ENCODE measurements around the gene POTEH. TPM values are rescaled to one million over a fixed set of nuclear protein-coding genes. Genes with fewer than 3 reads are reported as not detected.
"Not testable (repeated sequence)": the region's sequence is repeated elsewhere in the genome, so short reads cannot be mapped to it uniquely, and the experiment has no call there.

The POTEH gene
- total RNA-seq: not detected in 2 replicates

DNA sequence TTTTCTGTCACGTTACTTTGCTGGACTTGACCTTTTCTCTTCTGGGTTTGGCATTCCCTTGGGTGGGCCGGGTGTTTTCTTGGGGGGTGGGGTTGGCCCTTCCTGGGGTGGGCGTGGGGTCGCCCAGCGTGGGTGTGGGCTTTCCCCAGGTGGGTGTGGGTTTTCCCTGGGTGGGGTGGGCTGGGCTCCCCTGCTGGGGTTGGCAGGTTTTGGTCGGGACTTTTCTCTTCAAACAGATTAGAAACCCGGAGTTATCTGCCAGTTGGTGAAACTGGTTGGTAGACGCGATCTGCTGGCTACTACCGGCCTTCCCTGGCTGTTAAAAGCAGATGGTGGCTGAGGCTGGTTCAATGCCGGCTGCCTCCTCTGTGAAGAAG is at the start of gene POTEH:
TSS of gene POTEH (plus strand) at position 278 of the 377 bp plus-strand sequence. CDS start at position 330, 52 bp downstream.
- intact Hi-C loops (cut with micrococcal nuclease): not testable (repeated sequence)

- intact Hi-C loops (cut with micrococcal nuclease): not testable (repeated sequence)
Observed at GRCh38 chr22:15642288-15642861, 47.5 kb upstream of the POTEH start.

DNA sequence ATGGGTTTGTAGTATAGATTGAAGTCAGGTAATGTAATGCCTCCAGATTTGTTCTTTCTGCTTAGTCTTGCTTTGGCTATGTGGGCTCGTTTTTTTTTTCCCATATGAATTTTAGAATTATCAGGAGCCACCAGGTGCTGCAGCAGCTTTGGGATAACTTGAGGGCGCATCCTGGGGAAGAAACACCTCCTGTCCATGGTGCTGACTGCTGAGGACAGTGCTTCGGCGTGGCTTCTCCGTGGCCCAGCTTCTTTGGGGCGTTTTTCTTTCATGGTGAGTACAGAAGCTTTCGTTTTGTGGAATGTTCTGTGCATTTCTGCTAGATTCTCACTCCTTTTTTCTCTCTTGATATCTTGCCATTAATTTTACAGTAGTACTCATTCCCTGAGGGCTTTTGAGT is 37.9 kb upstream of the POTEH start:
- intact Hi-C loops (cut with micrococcal nuclease): not testable (repeated sequence)

DNA sequence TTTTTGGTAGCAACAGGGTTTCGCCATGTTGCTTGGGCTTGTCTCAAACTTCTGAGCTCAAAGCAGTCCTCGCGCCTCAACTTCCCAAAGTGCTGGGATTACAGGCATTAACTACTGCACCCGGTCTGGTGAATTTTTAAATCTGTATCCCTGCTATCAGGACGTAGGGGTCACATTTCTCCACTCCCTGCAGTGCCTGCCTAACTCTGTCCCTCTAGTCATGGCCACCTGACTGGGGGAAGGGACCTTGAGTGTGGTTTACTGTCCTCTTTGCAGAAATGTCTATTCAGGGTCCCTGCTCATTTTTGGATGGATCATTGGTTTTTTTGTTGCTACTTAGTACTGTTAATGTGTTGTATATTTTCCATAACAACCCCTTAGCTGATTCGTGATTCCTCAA is 37.1 kb upstream of the POTEH start:
- intact Hi-C loops (cut with micrococcal nuclease): not testable (repeated sequence)

- intact Hi-C loops (cut with micrococcal nuclease): not testable (repeated sequence)
Observed at GRCh38 chr22:15653241-15653640, 36.6 kb upstream of the POTEH start.

GRCh38 chr22:15661102-15661501 is 28.7 kb upstream of the POTEH start:
- intact Hi-C loops (cut with micrococcal nuclease): not testable (repeated sequence)

GRCh38 chr22:15664682-15665081 is 25.1 kb upstream of the POTEH start:
- intact Hi-C loops (cut with micrococcal nuclease): not testable (repeated sequence)

DNA sequence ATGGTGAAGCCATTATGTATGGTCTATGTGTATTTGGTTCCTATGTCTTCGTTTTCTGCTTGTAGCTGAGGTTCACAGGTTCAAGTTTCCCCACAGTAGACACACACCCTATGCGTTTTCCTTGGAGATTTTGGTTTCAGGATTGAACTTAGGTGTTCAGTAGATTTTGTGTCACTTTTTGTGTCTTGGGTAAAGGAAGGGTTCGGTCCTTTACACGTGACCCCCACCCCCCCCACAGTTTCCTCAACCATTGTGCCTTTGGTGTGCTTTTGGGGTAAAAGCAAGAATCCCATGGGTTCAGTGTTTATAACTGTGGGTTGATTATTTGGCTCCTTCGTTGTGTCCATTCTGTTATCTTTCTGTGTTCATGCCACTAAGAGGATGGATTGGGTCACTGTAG is 24.3 kb upstream of the POTEH start:
- intact Hi-C loops (cut with micrococcal nuclease): not testable (repeated sequence)

DNA sequence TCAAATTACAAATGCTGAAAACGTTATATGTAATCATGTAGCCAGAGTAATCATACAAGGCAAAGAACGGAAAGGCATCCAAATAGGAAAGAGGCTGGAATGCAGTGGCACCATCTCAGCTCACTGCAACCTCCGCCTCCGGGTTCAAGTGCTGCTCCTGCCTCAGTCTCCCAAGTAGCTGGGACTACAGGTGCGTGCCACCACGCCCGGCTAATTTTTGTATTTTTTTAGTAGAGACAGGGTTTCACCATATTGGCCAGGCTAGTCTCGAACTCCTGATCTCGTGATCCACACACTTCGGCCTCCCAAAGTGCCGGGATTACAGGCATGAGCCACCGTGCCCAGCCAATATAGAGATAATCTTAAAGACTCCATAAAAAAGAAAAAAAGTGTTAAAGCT is 20.4 kb upstream of the POTEH start:
- intact Hi-C loops (cut with micrococcal nuclease): not testable (repeated sequence)

- intact Hi-C loops (cut with micrococcal nuclease): not testable (repeated sequence)
Observed at GRCh38 chr22:15679702-15680101, 10.1 kb upstream of the POTEH start.

- intact Hi-C loops (cut with micrococcal nuclease): not testable (repeated sequence)
Observed at GRCh38 chr22:15684115-15684514, 5.7 kb upstream of the POTEH start.

- intact Hi-C loops (cut with micrococcal nuclease): not testable (repeated sequence)
Observed at GRCh38 chr22:15684695-15685094, 5.1 kb upstream of the POTEH start.

DNA sequence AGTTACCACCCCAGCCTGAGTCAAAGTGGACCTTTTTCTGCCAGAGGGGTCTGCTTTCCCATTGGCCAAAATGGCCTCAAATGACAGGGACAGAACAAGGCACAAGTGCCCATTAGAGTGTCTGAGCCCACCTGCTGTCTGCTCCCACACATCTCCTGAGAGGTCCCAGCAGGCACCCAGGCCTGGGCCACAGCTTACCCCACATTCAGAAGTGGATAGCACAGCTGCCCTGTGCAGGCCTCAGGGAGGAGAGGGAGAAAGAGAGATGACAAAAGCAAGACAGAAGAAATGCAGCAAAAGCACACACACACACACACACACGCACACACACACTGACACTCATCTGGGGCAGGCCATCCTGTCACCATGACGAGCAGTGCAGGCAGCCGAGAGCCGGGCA is 4.2 kb upstream of the POTEH start:
- intact Hi-C loops (cut with micrococcal nuclease): not testable (repeated sequence)

DNA sequence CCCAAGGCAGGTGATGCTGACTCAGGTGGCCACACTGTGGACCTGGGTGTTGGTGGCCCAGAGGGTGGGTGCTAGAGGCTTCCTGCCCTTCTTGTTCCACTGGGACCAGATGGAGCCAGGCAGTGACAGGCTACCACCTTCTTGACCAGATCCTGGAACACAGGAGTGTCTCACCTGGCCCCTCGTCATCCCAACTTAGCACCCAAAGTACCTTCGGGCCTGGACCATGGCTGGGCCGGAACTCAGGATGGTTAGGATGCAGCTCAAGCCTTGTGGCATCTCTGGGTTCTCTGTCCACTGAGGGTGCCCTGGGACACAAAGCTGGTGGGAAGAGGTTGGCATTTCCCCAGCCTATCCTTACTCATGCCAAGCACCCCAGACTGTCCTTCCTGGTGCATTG is 2.7 kb upstream of the POTEH start:
- intact Hi-C loops (cut with micrococcal nuclease): not testable (repeated sequence)

DNA sequence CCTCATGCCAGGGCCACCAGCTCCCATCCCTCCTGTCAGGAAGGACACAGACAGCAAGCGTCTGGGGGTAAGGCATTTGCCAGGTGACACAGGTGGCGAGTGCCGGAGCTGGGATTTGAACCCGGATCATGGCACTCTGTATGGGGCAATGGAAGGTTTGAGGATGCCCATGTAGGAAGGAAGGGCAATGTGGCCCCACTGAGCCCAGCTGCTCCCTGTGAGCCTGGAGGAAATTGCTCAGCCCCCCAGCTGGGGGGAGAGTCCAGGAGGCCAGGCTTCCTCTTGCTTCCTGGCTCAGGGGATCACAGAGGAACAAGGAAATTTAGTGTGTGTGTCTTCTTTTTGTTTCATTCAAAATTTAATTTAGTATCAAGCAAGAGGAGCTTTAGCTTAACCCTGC is 2.1 kb upstream of the POTEH start:
- intact Hi-C loops (cut with micrococcal nuclease): not testable (repeated sequence)

DNA sequence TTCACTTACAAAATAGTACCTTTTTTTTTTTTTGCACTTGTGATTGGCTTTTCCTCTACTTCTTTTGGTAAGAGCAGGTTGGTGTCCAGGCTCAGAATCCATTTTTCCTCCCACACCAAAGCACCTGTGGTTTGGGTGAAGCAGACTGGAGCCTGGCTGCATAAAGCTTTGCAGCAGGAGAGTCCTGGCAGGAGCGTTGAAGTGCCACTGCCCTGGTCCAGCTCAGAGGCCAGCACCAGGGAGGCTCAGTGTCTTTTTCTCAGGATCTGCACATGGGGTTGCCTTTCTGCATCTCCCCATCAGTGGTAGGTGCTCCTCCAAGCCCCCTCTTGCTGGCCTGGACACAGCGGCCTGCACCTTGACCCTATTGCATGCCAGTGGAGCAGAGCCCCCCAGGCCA is 1.7 kb upstream of the POTEH start:
- intact Hi-C loops (cut with micrococcal nuclease): not testable (repeated sequence)

DNA sequence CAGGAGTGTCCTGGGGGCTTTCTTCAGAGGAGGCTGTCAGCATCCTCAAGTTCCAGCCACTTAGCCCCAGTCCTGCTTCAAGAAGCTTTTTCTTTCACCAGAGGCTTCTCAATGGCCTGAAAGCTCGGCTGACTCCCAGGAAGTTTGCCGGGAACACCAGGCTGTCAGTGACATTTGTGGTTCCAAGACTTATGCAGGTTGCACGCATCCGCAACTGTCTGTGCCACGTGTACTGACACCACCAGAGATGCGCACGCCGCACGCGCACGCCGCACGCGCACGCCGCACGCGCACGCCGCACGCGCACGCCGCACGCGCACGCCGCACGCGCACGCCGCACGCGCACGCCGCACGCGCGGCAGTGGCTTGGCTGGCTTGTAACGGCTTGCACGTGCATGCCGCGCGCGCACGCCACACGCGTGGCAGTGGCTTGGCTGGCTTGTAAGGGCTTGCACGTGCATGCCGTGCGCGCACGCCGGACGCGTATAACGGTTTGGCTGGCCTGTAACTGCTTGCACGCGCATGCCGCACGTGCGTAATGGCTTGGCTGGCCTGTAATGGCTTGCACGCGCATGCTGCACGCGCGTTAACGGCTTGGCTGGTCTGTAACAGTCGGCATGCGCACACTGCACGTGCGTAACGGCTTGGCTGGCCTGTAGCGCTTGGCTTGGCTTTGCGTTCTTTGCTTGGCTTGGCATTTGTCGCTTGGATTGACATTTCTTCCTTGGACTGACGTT is 646 bp upstream of the POTEH start:
- intact Hi-C loops (cut with micrococcal nuclease): not testable (repeated sequence)

- intact Hi-C loops (cut with micrococcal nuclease): not testable (repeated sequence)
Observed at GRCh38 chr22:15713600-15713999, 23.8 kb downstream of the POTEH start.

DNA sequence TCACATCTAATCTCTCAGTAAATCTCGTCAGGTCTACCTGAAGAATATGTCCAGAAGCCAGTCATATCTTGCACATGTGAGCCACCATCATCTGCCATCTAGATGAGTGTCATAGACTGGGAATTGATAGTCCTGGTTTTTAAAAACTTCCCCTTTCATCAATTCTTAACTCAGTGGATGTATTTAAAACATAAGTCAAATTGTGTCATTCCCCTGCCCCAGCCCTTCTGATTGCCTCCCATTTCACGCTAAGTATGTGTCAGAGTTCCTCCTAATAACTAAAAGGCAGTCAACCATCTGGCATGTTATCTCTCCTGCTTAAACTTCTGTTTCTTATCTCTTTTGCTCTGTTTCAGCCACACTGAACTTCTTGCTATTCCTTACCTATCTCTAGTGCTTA is 24.3 kb downstream of the POTEH start:
- intact Hi-C loops (cut with micrococcal nuclease): not testable (repeated sequence)

GRCh38 chr22:15721884-15722283 is 32.1 kb downstream of the POTEH start:
- intact Hi-C loops (cut with micrococcal nuclease): not testable (repeated sequence)

GRCh38 chr22:15729209-15729917 is 39.5 kb downstream of the POTEH start:
- intact Hi-C loops (cut with micrococcal nuclease): not testable (repeated sequence)

DNA sequence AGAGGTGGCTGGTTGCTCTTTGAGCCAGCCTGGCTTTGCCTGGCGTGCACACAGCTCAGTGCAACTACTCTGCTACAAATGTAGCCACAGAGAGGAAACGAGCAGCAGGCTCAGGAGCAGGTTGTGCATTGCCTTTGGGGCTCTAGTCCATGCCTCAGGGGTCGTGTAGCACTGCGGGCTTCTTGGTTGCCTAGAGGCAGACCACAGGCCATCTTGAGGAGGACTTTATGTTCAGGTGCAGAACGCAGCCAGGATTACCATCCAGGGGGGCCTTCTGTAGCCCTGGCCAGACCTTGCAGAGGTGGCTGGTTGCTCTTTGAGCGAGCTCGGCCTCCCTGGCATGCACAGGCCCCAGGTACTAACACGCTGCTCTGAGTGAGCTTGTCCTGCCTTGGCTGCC is 41.2 kb downstream of the POTEH start:
- intact Hi-C loops (cut with micrococcal nuclease): not testable (repeated sequence)

Measured in T-helper 2 cell treated with Interferon-gamma antibody and Interleukin-4, amounts not matched to agents 100 ng/mL and 5 ng/mL, for 36 hours (primary cell).